ELF-1 (cell line): ENCODE data around the gene GDAP1L1.
"Not testable (repeated sequence)": the region's sequence is repeated elsewhere in the genome, so short reads cannot be mapped to it uniquely, and the experiment has no call there.

Source experiments
- DNase-seq: peaks from one replicate; pipeline ENCODE4 v3.0.0-alpha.2; 2016; ENCODE audit warnings: low read depth, low spot score

GDAP1L1 gene

GRCh38 chr20:44219791-44220190 is 27.3 kb upstream of the GDAP1L1 start:
- DNase-seq: peak; percentile 83

GRCh38 chr20:44221368-44221954 is 25.6 kb upstream of the GDAP1L1 start:
- no peak for DNase-seq

- DNase-seq: no peak
Observed at GRCh38 chr20:44222027-44222426, 25.1 kb upstream of the GDAP1L1 start.

GRCh38 chr20:44222633-44223368 is 24.3 kb upstream of the GDAP1L1 start:
- DNase-seq: peak; percentile 42

GRCh38 chr20:44223721-44224120 is 23.4 kb upstream of the GDAP1L1 start:
- DNase-seq: no peak

- DNase-seq: no peak
Observed at GRCh38 chr20:44224637-44225036, 22.5 kb upstream of the GDAP1L1 start.

GRCh38 chr20:44228465-44229258 is 18.4 kb upstream of the GDAP1L1 start:
- DNase-seq: peak; percentile 34

- no peak for DNase-seq
Observed at GRCh38 chr20:44231193-44231592, 15.9 kb upstream of the GDAP1L1 start.

- peak; percentile 80 for DNase-seq
Observed at GRCh38 chr20:44231713-44232468, 15.2 kb upstream of the GDAP1L1 start.

- not testable (repeated sequence) for DNase-seq
Observed at GRCh38 chr20:44232469-44232856, 14.6 kb upstream of the GDAP1L1 start.

GRCh38 chr20:44233436-44234016 is 13.6 kb upstream of the GDAP1L1 start:
- no peak for DNase-seq

GRCh38 chr20:44234566-44235317 is 12.4 kb upstream of the GDAP1L1 start:
- DNase-seq: no peak

GRCh38 chr20:44235702-44236101 is 11.4 kb upstream of the GDAP1L1 start:
- DNase-seq: no peak

GRCh38 chr20:44236840-44237239 is 10.3 kb upstream of the GDAP1L1 start:
- DNase-seq: not testable (repeated sequence)

- no peak for DNase-seq
Observed at GRCh38 chr20:44241796-44242195, 5.3 kb upstream of the GDAP1L1 start.

GRCh38 chr20:44245977-44246376 is 1.1 kb upstream of the GDAP1L1 start:
- no peak for DNase-seq

- peak; percentile 72 for DNase-seq
Observed at GRCh38 chr20:44247586-44248409, 690 bp downstream of the GDAP1L1 start.

- DNase-seq: no peak
Observed at GRCh38 chr20:44248410-44248759, 1.3 kb downstream of the GDAP1L1 start.

- no peak for DNase-seq
Observed at GRCh38 chr20:44251284-44251683, 4.2 kb downstream of the GDAP1L1 start.

- no peak for DNase-seq
Observed at GRCh38 chr20:44253528-44253927, 6.4 kb downstream of the GDAP1L1 start.
